H1 (cell line): ENCODE data around the gene ABL2. TPM values are rescaled to one million over a fixed set of nuclear protein-coding genes. Genes with fewer than 3 reads are reported as not detected.

Experiments
- KDM5A ChIP-seq: fragments of 200-600 bp; IDR thresholded peaks from 2 replicates; pipeline ENCODE4 v1.7.1; 2012; ENCODE audit warnings: mild to moderate bottlenecking, low read length, inconsistent platforms, mixed read lengths
- polyA plus RNA-seq, 7 experiments: library from polyadenylated mRNA; depleted of rRNA in 3 of 7; stranded (reverse) in 5 of 7; unstranded in 2 of 7; fragments of >200 nt in 5 of 7; fragments of 200-250 nt in 2 of 7; gene quantifications; 1 replicate in 5 of 7; 2 replicates in 1 of 7; 4 replicates in 1 of 7; pipeline versions ENCODE4 v1.2.1 to v1.2.3, GENCODE V29; 2011 to 2013; ENCODE audit warnings: missing spikeins in 2 of 7, mixed read lengths in 2 of 7
- total RNA-seq: library from RNA; stranded (reverse); fragmentation: NEBNext Ultra II Directional; extraction: Animal tissue kit (Norgen Biotek cat#: 25700); gene quantifications from 2 replicates; pipeline ENCODE4 v1.2.1, GENCODE V29; 2021

The ABL2 gene
- total and polyA plus RNA-seq, 2 of the 8 experiments (the other 6 are each of a cell fraction or from before 2014, with no cell fraction given) = 4.5 to 19.1 TPM

- no peak for TF ChIP-seq KDM5A
Measured at GRCh38 chr1:179144626-179145025, 84.9 kb downstream of the ABL2 start (continued).
